Skeletal muscle tissue (tissue), 4 donors: ENCODE measurements around the gene PKD1L1. TPM values are rescaled to one million over a fixed set of nuclear protein-coding genes. Genes with fewer than 3 reads are reported as not detected.

Experiments
- H3K27ac ChIP-seq: one replicate; pipeline ENCODE4 v1.7.0; 2013; ENCODE audit warnings: mild to moderate bottlenecking, low read depth, low read length, inconsistent platforms
- H3K27me3 ChIP-seq, 3 donors: one replicate each; pipeline ENCODE4 v1.7.0; 2013; ENCODE audit warnings: low read length in 3 of 3; ENCODE audit not compliant: control insufficient read depth in 3 of 3, insufficient read depth in 3 of 3
- H3K36me3 ChIP-seq, 3 donors: one replicate each; pipeline ENCODE4 v1.7.0; 2013; ENCODE audit warnings: low read length in 3 of 3; ENCODE audit not compliant: control insufficient read depth in 3 of 3, insufficient read depth in 3 of 3
- H3K4me1 ChIP-seq, 3 donors: one replicate each; pipeline ENCODE4 v1.7.0; 2013; ENCODE audit warnings: low read length in 3 of 3, mild to moderate bottlenecking in 3 of 3; ENCODE audit not compliant: control insufficient read depth in 3 of 3, insufficient read depth in 3 of 3
- H3K4me3 ChIP-seq, 3 donors: one replicate each; pipeline ENCODE4 v1.7.0; 2013; ENCODE audit warnings: low read length in 3 of 3
- H3K9ac ChIP-seq, 3 donors: one replicate each; pipeline ENCODE4 v1.7.0; 2013; ENCODE audit warnings: low read length in 3 of 3, mild to moderate bottlenecking in 3 of 3, moderate library complexity in 2 of 3, low read depth in 1 of 3
- H3K9me3 ChIP-seq, 3 donors: one replicate each; pipeline ENCODE4 v1.7.0; 2013; ENCODE audit warnings: low read length in 3 of 3; ENCODE audit not compliant: control insufficient read depth in 3 of 3
- total RNA-seq: library from RNA; depleted of rRNA; stranded (reverse); fragments of >200 nt; gene quantifications from one replicate; pipeline ENCODE4 v1.2.3, GENCODE V29; 2014
- donor health status: Osteomylitis.

PKD1L1 gene
- total RNA-seq, 1 donor from 2014 or later = 0.52 TPM

DNA sequence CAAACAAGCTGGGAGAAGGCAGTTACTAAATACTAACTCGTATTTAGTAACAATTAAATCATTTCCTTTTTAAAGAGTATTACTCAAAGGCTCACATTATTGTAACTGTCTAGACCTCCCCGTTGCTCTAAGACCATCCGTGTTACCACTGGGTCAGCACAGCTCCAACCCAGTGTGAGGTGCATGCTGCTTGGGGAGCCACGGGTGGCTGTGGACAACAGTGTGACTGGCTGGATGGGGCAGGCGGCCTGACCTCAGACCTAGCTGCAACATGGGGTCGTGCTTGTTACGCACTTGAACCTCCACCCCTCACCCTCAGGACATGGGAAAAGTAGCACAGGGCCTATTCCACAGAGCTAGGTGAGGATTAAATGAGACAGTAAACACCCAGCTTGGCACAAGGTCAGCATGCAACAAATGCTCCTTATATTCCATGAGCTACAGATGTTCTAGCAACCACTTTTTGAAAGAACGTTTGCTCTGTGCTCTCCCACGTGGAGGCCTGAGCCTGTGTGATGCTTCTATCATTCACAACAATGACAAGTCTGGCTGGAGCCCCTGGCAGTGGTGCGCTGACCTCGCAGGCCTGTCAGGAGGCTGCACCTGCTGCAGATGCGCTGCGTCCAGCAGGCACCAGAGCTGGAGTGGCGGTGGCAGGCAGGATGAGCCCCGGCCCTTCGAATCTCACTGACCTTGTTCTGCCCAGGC is 135.7 kb downstream of the PKD1L1 start:
- no peak overlapping the region for H3K4me3 ChIP-seq
- no peak overlapping the region for H3K9ac ChIP-seq
- peaks cover 0 to 2% (median 0%) of the 10 kb centered on the region in 3 donors for H3K4me1 ChIP-seq
- no peaks in the 10 kb centered on the region for H3K27me3 ChIP-seq
- H3K9me3 ChIP-seq = no peaks in the 10 kb centered on the region
- H3K27ac ChIP-seq = no peak overlapping the region
- peaks cover 0 to 7% (median 0%) of the 10 kb centered on the region in 3 donors for H3K36me3 ChIP-seq

DNA sequence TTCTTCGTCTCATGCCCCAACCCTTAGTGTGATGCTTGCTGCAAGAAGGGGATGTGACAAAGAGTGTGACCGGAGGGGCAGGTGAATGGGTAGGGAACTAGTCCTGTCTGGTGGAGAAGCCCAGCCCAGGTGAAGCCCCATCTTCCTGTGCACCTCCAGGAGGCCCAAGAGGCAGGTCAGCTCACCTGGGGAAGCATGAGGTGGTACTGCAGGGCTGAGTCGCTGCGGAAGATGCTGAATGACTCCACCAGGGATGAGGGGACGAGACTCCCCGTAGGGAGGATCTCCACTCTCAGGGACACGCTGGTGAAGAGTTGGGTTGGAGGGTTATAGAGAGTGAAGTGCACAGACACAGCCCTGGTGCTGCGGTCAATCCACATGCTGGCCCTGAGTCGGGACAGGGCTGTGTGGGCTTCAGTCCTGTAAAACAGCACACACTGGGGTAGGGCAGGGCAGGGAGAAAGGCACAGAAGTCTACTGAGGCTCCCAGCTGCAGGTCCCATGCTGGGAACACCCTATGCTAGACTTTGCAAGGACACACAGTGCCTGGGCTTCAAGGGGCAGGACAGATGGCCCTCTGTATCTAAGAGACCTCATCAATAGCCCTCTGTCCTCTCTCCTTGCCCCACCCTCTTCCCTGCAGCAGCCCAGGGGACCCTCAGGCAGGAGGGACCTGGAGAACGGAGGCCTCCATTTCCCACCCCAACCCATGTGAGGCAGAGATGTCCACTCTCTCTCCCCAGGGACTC is 136.5 kb downstream of the PKD1L1 start:
- H3K27ac ChIP-seq = no peak overlapping the region
- no peak overlapping the region for H3K4me3 ChIP-seq
- H3K9me3 ChIP-seq = no peaks in the 10 kb centered on the region
- peaks cover 0 to 5% (median 2%) of the 10 kb centered on the region in 3 donors for H3K4me1 ChIP-seq
- H3K9ac ChIP-seq = no peak overlapping the region
- peaks cover 0 to 7% (median 0%) of the 10 kb centered on the region in 3 donors for H3K36me3 ChIP-seq
- no peaks in the 10 kb centered on the region for H3K27me3 ChIP-seq

DNA sequence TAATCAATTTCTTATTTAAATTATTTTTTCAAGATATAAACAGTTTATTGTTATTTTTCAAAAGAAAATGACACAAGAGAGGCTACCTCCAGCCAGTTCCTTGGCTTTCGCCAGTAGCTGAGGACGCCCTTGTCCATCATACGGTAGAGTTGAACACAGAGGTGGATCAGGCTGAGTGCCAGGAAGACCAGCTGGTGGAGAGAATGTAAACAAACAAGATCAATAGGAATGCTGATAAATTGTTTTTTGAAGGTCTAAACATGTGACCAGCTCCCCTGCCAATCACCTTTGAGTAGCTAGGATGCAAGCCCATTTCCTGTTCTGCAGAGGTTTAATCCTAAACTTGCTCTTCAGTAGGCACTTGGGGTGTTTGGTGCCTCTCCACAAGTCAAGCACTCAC is 138.9 kb downstream of the PKD1L1 start:
- Histone ChIP-seq H3K27ac (no peak overlapping the region), H3K4me1 (peaks cover 0 to 5% (median 2%) of the 10 kb centered on the region in 3 donors), H3K9me3 (no peaks in the 10 kb centered on the region), H3K27me3 (no peaks in the 10 kb centered on the region), H3K9ac (no peak overlapping the region), H3K4me3 (no peak overlapping the region), H3K36me3 (peaks cover 0 to 7% (median 0%) of the 10 kb centered on the region in 3 donors)

DNA sequence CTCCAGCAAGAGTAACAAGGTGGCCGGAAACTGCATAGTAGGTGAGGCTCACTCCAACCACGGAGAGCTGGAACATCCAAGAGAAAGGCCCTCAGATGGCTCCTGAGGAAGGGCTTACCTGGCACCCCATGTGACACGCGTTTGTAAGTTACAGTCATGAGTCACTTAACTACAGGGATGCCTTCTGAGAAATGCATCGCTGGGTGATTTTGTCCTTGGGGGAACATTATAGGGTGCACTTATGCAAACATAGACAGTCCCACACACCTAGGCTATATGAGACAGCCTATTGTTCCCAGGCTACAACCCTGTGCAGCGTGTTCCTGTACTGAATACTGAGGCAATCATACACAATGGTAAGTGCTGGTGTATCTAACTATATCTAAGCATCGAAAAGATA is 139.9 kb downstream of the PKD1L1 start:
- no peak overlapping the region for H3K4me3 ChIP-seq
- no peak overlapping the region for H3K27ac ChIP-seq
- H3K36me3 ChIP-seq = peaks cover 0 to 7% (median 0%) of the 10 kb centered on the region in 3 donors
- no peak overlapping the region for H3K9ac ChIP-seq
- no peaks in the 10 kb centered on the region for H3K9me3 ChIP-seq
- H3K27me3 ChIP-seq = no peaks in the 10 kb centered on the region
- peaks cover 0 to 5% (median 2%) of the 10 kb centered on the region in 3 donors for H3K4me1 ChIP-seq

DNA sequence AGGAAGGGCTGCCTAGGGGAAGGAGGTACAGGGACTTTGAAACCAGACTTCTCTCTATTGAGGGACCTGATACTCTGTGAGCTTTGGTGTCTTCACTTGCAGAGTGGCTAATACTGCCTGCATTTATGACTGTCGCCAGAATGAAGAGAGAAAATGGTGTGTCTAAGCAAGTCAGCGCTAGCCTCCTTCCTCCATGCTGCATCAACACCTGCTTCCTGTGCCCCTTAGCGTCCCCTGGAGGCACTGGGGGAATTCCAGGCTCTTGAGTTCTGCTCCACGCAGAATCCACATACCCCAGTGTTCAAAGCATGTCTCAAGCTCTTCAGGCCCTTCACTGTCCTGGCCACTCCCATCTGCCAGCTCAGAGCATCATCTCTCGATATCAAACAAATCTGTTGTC is 140.5 kb downstream of the PKD1L1 start:
- no peak overlapping the region for H3K4me3 ChIP-seq
- no peaks in the 10 kb centered on the region for H3K27me3 ChIP-seq
- H3K9ac ChIP-seq = no peak overlapping the region
- peaks cover 0 to 5% (median 2%) of the 10 kb centered on the region in 3 donors for H3K4me1 ChIP-seq
- peaks cover 0 to 7% (median 0%) of the 10 kb centered on the region in 3 donors for H3K36me3 ChIP-seq
- H3K27ac ChIP-seq = no peak overlapping the region
- no peaks in the 10 kb centered on the region for H3K9me3 ChIP-seq

DNA sequence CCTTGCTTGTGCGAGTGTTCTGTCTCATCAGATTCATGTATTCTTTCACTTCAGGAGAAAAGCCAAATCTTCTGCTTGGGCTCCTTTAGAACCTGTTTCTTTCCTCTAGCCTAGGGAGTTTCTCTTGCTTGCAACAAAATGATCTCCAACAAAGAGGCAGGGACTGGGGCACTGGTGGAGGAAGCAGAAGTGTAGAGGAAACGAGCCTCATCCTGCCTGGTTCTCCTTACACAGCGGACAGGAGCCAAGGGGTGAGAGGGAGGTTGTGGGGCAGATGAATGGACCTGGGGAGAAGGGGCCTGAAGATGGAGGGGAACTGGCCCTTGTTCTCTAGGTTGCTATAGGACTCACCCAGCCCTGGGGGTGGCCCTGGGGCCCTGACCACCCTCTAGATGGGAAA is 141.1 kb downstream of the PKD1L1 start:
- no peaks in the 10 kb centered on the region for H3K9me3 ChIP-seq
- no peaks in the 10 kb centered on the region for H3K27me3 ChIP-seq
- no peak overlapping the region for H3K4me3 ChIP-seq
- peaks cover 0 to 7% (median 0%) of the 10 kb centered on the region in 3 donors for H3K36me3 ChIP-seq
- H3K27ac ChIP-seq = no peak overlapping the region
- peaks cover 0 to 5% (median 2%) of the 10 kb centered on the region in 3 donors for H3K4me1 ChIP-seq
- H3K9ac ChIP-seq = no peak overlapping the region

DNA sequence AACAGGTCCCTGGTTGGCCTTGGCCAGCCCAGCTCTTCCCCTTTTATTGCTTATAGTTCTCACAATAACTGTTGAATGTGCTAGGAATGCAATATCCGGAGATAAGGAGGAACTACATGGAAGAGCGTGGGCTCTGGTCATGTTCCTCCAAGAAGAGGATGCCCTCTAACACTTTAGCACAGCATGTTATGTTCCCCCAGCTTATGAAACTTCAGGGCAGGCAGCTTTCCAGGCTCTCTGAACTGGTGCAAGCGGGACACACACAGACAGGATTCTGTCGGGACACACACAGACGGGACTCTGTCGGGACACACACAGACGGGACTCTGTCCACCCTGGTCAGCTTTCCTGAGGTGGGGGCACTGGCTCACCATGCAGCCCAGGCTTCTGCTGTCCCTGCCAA is 141.6 kb downstream of the PKD1L1 start:
- peaks cover 0 to 5% (median 2%) of the 10 kb centered on the region in 3 donors for H3K4me1 ChIP-seq
- no peaks in the 10 kb centered on the region for H3K9me3 ChIP-seq
- peaks cover 0 to 4% (median 0%) of the 10 kb centered on the region in 3 donors for H3K36me3 ChIP-seq
- no peaks in the 10 kb centered on the region for H3K27me3 ChIP-seq
- H3K9ac ChIP-seq = no peak overlapping the region
- no peak overlapping the region for H3K27ac ChIP-seq
- no peak overlapping the region for H3K4me3 ChIP-seq

DNA sequence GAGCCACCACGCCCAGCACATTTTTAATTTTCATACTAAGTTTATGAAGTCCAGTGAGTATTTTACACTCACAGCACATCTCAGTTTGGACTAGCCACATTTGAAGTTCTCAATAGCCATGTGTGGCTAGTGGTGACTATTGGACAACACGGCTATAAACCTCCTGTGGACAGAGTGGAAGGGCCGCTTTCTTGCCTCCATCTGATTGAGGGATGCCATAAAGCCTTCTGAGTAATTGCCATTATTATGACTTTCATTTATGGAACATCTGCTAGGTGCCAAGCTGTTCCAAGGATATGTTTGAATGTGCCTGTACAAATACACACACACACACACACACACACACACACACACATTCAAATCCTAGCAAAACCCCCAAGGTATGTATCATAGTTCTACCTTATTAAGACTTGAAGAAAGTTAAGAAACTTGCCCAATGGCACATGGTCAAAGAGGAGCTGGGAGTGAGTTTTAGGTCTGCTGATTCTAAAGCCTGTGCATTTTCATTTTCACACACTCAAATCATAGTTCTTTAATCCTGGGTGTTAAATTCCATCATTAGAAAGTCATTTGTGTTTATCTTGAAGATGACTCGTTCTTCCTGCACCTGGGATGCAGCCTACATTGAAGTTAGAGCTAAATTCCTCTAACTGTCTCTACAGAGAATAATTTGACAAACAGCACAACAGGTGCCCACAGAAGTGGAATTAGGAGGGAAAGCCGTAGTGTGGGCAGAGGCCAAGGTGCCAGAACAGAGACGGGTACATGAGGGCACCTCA is 143.3 kb downstream of the PKD1L1 start:
- Histone ChIP-seq H3K36me3 (peaks cover 0 to 7% (median 0%) of the 10 kb centered on the region in 3 donors), H3K9ac (no peak overlapping the region), H3K27me3 (no peaks in the 10 kb centered on the region), H3K27ac (no peak overlapping the region), H3K9me3 (no peaks in the 10 kb centered on the region), H3K4me1 (peaks cover 0 to 5% (median 2%) of the 10 kb centered on the region in 3 donors), H3K4me3 (no peak overlapping the region)

DNA sequence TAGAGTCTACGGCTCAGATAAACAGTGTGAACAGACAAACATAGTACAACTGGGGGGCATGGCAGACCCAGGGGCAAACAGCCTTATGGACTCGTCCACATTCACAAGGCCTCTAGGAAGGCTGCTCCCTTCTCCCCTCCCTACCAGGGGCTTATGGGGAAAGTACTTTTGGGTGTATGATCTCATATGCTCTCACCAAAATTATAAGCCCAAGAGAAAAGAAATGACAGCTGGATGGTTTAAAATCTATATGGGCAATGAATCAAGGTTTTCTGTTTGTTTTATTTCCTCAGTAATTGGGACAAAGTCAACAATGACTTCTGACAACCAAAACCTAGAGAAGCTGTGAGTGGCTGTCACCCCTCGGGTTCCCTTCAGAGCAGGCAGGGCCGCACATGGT is 144.4 kb downstream of the PKD1L1 start:
- peaks cover 0 to 5% (median 2%) of the 10 kb centered on the region in 3 donors for H3K4me1 ChIP-seq
- no peak overlapping the region for H3K4me3 ChIP-seq
- H3K9me3 ChIP-seq = no peaks in the 10 kb centered on the region
- H3K36me3 ChIP-seq = peaks cover 0 to 8% (median 0%) of the 10 kb centered on the region in 3 donors
- no peak overlapping the region for H3K27ac ChIP-seq
- H3K27me3 ChIP-seq = no peaks in the 10 kb centered on the region
- H3K9ac ChIP-seq = no peak overlapping the region
